Sigmoid colon (tissue), 4 donors: ENCODE results near the gene CDK11B.
"Not testable (repeated sequence)": the region's sequence is repeated elsewhere in the genome, so short reads cannot be mapped to it uniquely, and the experiment has no call there.

Experiments
- EP300 ChIP-seq, 4 donors: sonication (generic); formaldehyde crosslinking; IDR thresholded peaks; one replicate each; pipeline ENCODE4 v1.6.1; 2017; ENCODE audit warnings: antibody characterized with exemption in 4 of 4
- POLR2A ChIP-seq, 2 donors: fragments of 450-650 bp; IDR thresholded peaks; one replicate each; pipeline ENCODE4 v1.6.1; 2016; ENCODE audit warnings: antibody characterized with exemption in 2 of 2, mild to moderate bottlenecking in 2 of 2, moderate library complexity in 2 of 2
- POLR2AphosphoS5 ChIP-seq, 4 donors: sonication (generic); formaldehyde crosslinking; IDR thresholded peaks; one replicate each; pipeline ENCODE4 v1.6.1; 2017; ENCODE audit warnings: antibody characterized with exemption in 4 of 4
- TF ChIP-seq, protein P1 (sequence below), 4 experiments: fragments of 450-650 bp in 3 of 4; fragments of 200-600 bp in 1 of 4; IDR thresholded peaks; one replicate each; pipeline ENCODE4 v1.5.1; 2016 to 2019; ENCODE audit warnings: antibody characterized with exemption in 4 of 4, mild to moderate bottlenecking in 3 of 4, moderate library complexity in 2 of 4

- not testable (repeated sequence) for TF ChIP-seq POLR2AphosphoS5, POLR2A, EP300 (IDR thresholded peaks at IDR 0.05)
- TF ChIP-seq, protein P1, sequence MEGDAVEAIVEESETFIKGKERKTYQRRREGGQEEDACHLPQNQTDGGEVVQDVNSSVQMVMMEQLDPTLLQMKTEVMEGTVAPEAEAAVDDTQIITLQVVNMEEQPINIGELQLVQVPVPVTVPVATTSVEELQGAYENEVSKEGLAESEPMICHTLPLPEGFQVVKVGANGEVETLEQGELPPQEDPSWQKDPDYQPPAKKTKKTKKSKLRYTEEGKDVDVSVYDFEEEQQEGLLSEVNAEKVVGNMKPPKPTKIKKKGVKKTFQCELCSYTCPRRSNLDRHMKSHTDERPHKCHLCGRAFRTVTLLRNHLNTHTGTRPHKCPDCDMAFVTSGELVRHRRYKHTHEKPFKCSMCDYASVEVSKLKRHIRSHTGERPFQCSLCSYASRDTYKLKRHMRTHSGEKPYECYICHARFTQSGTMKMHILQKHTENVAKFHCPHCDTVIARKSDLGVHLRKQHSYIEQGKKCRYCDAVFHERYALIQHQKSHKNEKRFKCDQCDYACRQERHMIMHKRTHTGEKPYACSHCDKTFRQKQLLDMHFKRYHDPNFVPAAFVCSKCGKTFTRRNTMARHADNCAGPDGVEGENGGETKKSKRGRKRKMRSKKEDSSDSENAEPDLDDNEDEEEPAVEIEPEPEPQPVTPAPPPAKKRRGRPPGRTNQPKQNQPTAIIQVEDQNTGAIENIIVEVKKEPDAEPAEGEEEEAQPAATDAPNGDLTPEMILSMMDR (IDR thresholded peaks at IDR 0.05) = not testable (repeated sequence)
These were observed 63.5 kb downstream of the CDK11B start for GRCh38 chr1:1595341-1595740.
